GM23338 (cell line): ENCODE measurements around the gene PPP2R1A.

Experiments
- CREB1 ChIP-seq: fragments of 250-450 bp; sonication (Bioruptor Pico); IDR thresholded peaks from 2 replicates; pipeline ENCODE4 v1.5.0; 2020; ENCODE audit warnings: low read depth, mild to moderate bottlenecking, moderate library complexity
- EZH2 ChIP-seq: fragments of 200-600 bp; sonication (generic); IDR thresholded peaks from one replicate; pipeline ENCODE4 v1.8.0; 2017; ENCODE audit warnings: antibody characterized with exemption, mild to moderate bottlenecking, low read depth; ENCODE audit not compliant: unreplicated experiment
- EZH2phosphoT487 ChIP-seq: fragments of 200-600 bp; sonication (generic); IDR thresholded peaks from one replicate; pipeline ENCODE4 v1.8.1; 2018; ENCODE audit warnings: antibody characterized with exemption; ENCODE audit not compliant: unreplicated experiment
- JUNB ChIP-seq: IDR thresholded peaks from one replicate; pipeline ENCODE4 v1.6.1; 2016; ENCODE audit warnings: antibody characterized with exemption; ENCODE audit not compliant: unreplicated experiment
- NANOG ChIP-seq: IDR thresholded peaks from 2 replicates; pipeline ENCODE4 v1.6.1; 2016; ENCODE audit warnings: antibody characterized with exemption, borderline replicate concordance
- POLR2AphosphoS5 ChIP-seq: IDR thresholded peaks from 2 replicates; pipeline ENCODE4 v1.6.1; 2016; ENCODE audit warnings: antibody characterized with exemption, low read depth
- STAT1 ChIP-seq: IDR thresholded peaks from one replicate; pipeline ENCODE4 v1.6.1; 2016; ENCODE audit warnings: antibody characterized with exemption; ENCODE audit not compliant: unreplicated experiment
- ZNF114 ChIP-seq: fragments of 250-450 bp; sonication (Bioruptor Pico); IDR thresholded peaks from 2 replicates; pipeline ENCODE4 v1.5.0; 2020; ENCODE audit warnings: mild to moderate bottlenecking, moderate library complexity
- ZNF331 ChIP-seq: fragments of 250-450 bp; sonication (Bioruptor Pico); IDR thresholded peaks from 2 replicates; pipeline ENCODE4 v1.5.0; 2020; ENCODE audit warnings: low read depth, mild to moderate bottlenecking, moderate library complexity
- TF ChIP-seq, protein P1 (sequence below), 2 experiments: fragments of 200-600 bp in 1 of 2; sonication (generic) in 1 of 2; conservative IDR thresholded peaks; 2 replicates each; pipeline versions ENCODE4 v1.5.1 to v1.6.1; 2016 to 2017; ENCODE audit warnings: antibody characterized with exemption in 2 of 2, low read depth in 2 of 2, mild to moderate bottlenecking in 2 of 2, moderate library complexity in 1 of 2
- TF ChIP-seq, protein P2 (sequence below): fragments of 250-450 bp; sonication (Bioruptor Pico); IDR thresholded peaks from 2 replicates; pipeline ENCODE4 v1.5.0; 2020; ENCODE audit warnings: mild to moderate bottlenecking, moderate library complexity
- TF ChIP-seq, protein P3 (sequence below): IDR thresholded peaks from one replicate; pipeline ENCODE4 v1.6.1; 2018; ENCODE audit warnings: antibody characterized with exemption; ENCODE audit not compliant: unreplicated experiment
- TF ChIP-seq, protein P4 (sequence below): IDR thresholded peaks from 2 replicates; pipeline ENCODE4 v1.6.1; 2016; ENCODE audit warnings: antibody characterized with exemption

DNA sequence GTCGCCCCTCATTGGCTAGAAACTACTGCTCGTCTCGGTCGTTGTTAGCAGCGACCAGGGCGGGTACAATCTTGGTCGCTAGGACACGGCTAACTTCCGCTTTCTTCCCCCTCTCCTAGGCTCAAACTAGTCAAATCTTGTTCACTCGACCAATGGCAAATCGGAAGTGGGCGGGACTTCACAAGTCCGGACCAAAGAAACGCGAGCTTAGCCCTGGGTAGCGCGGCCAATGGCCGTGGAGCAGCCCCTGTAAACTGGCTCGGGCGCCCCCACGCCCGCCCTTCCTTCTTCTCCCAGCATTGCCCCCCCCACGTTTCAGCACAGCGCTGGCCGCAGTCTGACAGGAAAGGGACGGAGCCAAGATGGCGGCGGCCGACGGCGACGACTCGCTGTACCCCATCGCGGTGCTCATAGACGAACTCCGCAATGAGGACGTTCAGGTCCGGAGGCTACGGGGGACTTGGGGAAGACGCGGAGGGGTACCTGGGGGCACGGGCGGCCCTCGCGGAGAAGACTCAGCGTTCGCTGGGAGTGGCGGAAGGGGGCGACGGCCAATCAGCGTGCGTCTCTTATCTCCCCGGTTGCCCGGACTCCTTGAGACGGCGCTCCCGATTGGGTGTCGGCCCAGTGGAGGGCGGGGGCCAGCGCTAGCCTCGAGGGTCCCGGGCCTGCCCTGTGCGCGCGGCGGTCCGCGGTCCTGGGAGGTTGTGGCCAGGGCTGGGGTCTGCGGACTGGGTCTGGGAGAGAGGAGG lies at the start of gene PPP2R1A:
- TF ChIP-seq EZH2 (no peak), ZNF114 (CRISPR knock-in tag) (no peak), POLR2AphosphoS5 (peak; percentile 82), EZH2phosphoT487 (no peak), CREB1 (CRISPR knock-in tag) (no peak), NANOG (no peak), STAT1 (no peak), JUNB (no peak), ZNF331 (CRISPR knock-in tag) (no peak)
- TF ChIP-seq, protein P1, sequence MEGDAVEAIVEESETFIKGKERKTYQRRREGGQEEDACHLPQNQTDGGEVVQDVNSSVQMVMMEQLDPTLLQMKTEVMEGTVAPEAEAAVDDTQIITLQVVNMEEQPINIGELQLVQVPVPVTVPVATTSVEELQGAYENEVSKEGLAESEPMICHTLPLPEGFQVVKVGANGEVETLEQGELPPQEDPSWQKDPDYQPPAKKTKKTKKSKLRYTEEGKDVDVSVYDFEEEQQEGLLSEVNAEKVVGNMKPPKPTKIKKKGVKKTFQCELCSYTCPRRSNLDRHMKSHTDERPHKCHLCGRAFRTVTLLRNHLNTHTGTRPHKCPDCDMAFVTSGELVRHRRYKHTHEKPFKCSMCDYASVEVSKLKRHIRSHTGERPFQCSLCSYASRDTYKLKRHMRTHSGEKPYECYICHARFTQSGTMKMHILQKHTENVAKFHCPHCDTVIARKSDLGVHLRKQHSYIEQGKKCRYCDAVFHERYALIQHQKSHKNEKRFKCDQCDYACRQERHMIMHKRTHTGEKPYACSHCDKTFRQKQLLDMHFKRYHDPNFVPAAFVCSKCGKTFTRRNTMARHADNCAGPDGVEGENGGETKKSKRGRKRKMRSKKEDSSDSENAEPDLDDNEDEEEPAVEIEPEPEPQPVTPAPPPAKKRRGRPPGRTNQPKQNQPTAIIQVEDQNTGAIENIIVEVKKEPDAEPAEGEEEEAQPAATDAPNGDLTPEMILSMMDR (conservative IDR thresholded peaks at IDR 0.05; ENCODE audit: low read depth in 2 of 2) = no peak
- TF ChIP-seq, protein P2, sequence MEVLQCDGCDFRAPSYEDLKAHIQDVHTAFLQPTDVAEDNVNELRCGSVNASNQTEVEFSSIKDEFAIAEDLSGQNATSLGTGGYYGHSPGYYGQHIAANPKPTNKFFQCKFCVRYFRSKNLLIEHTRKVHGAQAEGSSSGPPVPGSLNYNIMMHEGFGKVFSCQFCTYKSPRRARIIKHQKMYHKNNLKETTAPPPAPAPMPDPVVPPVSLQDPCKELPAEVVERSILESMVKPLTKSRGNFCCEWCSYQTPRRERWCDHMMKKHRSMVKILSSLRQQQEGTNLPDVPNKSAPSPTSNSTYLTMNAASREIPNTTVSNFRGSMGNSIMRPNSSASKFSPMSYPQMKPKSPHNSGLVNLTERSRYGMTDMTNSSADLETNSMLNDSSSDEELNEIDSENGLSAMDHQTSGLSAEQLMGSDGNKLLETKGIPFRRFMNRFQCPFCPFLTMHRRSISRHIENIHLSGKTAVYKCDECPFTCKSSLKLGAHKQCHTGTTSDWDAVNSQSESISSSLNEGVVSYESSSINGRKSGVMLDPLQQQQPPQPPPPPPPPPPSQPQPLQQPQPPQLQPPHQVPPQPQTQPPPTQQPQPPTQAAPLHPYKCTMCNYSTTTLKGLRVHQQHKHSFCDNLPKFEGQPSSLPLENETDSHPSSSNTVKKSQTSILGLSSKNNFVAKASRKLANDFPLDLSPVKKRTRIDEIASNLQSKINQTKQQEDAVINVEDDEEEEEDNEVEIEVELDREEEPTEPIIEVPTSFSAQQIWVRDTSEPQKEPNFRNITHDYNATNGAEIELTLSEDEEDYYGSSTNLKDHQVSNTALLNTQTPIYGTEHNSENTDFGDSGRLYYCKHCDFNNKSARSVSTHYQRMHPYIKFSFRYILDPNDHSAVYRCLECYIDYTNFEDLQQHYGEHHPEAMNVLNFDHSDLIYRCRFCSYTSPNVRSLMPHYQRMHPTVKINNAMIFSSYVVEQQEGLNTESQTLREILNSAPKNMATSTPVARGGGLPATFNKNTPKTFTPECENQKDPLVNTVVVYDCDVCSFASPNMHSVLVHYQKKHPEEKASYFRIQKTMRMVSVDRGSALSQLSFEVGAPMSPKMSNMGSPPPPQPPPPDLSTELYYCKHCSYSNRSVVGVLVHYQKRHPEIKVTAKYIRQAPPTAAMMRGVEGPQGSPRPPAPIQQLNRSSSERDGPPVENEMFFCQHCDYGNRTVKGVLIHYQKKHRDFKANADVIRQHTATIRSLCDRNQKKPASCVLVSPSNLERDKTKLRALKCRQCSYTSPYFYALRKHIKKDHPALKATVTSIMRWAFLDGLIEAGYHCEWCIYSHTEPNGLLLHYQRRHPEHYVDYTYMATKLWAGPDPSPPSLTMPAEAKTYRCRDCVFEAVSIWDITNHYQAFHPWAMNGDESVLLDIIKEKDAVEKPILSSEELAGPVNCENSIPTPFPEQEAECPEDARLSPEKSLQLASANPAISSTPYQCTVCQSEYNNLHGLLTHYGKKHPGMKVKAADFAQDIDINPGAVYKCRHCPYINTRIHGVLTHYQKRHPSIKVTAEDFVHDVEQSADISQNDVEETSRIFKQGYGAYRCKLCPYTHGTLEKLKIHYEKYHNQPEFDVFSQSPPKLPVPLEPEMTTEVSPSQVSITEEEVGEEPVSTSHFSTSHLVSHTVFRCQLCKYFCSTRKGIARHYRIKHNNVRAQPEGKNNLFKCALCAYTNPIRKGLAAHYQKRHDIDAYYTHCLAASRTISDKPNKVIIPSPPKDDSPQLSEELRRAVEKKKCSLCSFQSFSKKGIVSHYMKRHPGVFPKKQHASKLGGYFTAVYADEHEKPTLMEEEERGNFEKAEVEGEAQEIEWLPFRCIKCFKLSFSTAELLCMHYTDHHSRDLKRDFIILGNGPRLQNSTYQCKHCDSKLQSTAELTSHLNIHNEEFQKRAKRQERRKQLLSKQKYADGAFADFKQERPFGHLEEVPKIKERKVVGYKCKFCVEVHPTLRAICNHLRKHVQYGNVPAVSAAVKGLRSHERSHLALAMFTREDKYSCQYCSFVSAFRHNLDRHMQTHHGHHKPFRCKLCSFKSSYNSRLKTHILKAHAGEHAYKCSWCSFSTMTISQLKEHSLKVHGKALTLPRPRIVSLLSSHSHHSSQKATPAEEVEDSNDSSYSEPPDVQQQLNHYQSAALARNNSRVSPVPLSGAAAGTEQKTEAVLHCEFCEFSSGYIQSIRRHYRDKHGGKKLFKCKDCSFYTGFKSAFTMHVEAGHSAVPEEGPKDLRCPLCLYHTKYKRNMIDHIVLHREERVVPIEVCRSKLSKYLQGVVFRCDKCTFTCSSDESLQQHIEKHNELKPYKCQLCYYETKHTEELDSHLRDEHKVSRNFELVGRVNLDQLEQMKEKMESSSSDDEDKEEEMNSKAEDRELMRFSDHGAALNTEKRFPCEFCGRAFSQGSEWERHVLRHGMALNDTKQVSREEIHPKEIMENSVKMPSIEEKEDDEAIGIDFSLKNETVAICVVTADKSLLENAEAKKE (CRISPR knock-in tag) = no peak
- TF ChIP-seq, protein P3, sequence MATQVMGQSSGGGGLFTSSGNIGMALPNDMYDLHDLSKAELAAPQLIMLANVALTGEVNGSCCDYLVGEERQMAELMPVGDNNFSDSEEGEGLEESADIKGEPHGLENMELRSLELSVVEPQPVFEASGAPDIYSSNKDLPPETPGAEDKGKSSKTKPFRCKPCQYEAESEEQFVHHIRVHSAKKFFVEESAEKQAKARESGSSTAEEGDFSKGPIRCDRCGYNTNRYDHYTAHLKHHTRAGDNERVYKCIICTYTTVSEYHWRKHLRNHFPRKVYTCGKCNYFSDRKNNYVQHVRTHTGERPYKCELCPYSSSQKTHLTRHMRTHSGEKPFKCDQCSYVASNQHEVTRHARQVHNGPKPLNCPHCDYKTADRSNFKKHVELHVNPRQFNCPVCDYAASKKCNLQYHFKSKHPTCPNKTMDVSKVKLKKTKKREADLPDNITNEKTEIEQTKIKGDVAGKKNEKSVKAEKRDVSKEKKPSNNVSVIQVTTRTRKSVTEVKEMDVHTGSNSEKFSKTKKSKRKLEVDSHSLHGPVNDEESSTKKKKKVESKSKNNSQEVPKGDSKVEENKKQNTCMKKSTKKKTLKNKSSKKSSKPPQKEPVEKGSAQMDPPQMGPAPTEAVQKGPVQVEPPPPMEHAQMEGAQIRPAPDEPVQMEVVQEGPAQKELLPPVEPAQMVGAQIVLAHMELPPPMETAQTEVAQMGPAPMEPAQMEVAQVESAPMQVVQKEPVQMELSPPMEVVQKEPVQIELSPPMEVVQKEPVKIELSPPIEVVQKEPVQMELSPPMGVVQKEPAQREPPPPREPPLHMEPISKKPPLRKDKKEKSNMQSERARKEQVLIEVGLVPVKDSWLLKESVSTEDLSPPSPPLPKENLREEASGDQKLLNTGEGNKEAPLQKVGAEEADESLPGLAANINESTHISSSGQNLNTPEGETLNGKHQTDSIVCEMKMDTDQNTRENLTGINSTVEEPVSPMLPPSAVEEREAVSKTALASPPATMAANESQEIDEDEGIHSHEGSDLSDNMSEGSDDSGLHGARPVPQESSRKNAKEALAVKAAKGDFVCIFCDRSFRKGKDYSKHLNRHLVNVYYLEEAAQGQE = peak; percentile 19
- TF ChIP-seq, protein P4, sequence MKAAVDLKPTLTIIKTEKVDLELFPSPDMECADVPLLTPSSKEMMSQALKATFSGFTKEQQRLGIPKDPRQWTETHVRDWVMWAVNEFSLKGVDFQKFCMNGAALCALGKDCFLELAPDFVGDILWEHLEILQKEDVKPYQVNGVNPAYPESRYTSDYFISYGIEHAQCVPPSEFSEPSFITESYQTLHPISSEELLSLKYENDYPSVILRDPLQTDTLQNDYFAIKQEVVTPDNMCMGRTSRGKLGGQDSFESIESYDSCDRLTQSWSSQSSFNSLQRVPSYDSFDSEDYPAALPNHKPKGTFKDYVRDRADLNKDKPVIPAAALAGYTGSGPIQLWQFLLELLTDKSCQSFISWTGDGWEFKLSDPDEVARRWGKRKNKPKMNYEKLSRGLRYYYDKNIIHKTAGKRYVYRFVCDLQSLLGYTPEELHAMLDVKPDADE = no peak; the same call in 1 of the 2 replicates
